HG02798 (cell line): ENCODE measurements around the gene TMEM200B.
"Not testable (repeated sequence)": the region's sequence is repeated elsewhere in the genome, so short reads cannot be mapped to it uniquely, and the experiment has no call there.

Experiments
- ATAC-seq: cut with Tn5 transposase; IDR thresholded peaks from one replicate; pipeline ENCODE4 v1.9.1; 2021; ENCODE audit warnings: mild to moderate bottlenecking; ENCODE audit not compliant: unreplicated experiment, poor library complexity

TMEM200B gene

GRCh38 chr1:29123887-29124365 is at the start of gene TMEM200B:
TSS of gene TMEM200B (minus strand) at chr1:29123903. CDS start at chr1:29121828, 2,075 bp downstream.
- no peak for ATAC-seq

DNA sequence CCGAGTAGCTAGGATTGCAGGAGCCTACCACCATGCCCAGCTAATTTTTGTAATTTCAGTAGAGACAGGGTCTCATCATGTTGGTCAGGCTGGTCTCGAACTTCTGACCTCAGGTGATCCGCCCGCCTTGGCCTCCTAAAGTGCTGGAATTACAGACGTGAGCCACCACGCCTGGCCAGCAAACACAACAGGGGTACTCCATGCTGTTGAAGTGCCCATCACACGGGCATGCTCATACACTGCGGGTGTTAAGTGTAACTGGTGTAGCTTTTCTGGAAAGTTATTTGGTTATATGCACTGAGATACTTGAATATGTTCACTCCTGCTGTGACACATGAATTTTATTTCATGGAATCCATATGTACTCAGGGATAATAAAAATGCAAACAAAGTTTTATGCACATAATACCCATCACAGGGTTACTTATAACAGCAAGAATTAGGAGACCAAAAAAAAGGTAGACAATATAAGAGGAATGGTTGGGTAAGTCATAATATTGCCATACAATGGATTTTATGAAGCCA is 48.8 kb upstream of the TMEM200B start:
- no peak for ATAC-seq

DNA sequence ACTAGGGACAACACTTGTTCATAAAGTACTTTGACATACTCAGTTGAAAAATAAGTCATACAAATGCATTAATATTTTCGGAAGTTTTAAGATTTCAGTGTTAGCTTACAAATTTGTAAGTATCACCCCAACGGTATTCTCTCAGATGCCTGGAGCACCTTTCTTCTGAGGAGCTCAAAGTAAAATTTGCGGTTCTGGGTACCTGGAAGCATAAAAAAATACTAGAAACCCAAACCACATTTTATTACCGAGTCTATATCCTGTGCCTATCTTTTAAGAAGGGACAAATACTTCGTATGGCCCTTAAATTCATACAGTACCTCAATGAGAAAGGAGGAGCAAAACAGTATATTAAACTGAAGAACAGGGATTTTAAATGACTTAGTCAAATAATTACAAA is 47.8 kb upstream of the TMEM200B start:
- no peak for ATAC-seq

DNA sequence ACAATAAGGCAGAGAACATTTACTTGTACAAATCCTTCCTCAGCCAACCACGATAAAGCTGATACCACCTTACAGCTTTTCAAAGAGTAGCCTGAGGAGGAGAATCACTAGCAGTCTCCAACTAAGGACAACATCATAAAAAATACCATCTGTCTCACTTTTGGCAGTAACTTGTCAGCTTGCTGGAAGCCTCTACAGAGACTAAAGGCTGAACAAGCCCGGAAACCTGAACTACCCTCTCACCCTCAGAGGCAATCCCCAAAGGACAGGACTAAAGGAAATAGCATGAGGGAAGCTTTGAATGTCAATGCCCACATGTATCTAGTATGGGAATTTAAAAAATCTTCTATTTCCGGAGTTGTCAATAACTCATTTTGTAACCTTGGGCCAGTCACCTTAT is 47.4 kb upstream of the TMEM200B start:
- ATAC-seq: no peak

DNA sequence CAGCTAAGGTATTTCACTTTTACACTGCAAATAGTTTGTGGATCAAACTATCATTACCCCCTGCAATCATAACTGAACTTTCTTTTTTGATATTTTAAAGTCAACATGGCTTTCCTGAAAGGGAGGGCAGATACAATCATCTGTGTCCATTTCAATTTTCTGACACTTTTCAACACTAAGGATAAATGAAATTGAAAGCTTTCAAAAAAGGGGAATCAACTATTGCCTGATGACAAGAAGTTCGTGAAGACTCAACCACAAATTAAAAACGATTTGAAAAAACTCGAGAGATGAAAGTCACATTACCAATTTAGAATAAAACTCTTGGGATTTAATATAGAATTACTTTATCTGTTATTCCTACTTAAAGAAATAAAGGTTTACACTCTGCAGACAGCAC is 46.3 kb upstream of the TMEM200B start:
- ATAC-seq: no peak

DNA sequence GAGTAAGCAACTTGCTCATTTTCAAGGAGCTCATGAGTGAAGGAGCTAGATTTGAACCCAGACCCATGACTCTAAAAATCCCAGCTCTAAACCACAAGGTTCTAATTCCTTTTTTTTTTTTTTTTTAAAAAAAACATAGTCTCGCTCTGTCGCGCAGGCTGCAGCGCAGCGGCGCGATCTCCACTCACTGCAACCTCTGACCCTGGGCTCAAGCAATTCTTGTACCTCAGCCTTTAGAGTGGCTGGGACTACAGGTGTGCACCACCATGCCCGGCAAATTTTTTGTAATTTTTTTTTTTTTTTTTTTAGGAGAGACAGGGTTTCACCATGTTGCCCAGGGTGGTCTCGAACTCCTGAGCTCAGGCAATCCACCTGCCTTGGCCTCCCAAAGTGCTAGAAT is 44.2 kb upstream of the TMEM200B start:
- ATAC-seq: no peak

DNA sequence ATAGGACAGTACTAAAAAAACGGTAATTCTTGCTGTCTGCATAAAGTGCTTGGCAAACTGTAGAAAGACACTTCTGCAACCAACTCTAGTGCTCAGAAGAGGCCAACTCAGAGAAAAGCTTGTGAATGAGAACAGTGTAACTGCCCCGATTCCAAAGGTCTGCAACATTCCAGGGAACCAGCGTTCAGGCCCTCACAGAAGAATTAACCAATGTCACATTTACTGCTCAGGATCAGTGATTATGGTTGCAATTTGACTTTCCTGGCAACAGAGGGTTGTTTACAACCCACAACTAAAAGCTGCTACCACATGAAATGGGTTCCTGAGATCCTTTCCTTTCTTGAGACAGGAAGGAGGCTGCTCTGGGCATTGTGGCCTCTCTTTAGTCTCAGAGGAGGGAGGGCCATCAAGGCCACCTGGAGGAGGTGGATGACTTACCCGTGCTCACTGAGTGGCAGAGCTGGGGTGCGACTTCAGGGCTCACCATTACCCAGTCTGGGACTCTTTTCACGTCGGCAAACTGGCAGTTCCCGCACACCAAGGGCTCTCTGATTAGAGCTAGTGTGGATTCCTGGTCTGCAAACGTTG is 42.7 kb upstream of the TMEM200B start:
- no peak for ATAC-seq

GRCh38 chr1:29164588-29164987 is 40.9 kb upstream of the TMEM200B start:
- no peak for ATAC-seq

DNA sequence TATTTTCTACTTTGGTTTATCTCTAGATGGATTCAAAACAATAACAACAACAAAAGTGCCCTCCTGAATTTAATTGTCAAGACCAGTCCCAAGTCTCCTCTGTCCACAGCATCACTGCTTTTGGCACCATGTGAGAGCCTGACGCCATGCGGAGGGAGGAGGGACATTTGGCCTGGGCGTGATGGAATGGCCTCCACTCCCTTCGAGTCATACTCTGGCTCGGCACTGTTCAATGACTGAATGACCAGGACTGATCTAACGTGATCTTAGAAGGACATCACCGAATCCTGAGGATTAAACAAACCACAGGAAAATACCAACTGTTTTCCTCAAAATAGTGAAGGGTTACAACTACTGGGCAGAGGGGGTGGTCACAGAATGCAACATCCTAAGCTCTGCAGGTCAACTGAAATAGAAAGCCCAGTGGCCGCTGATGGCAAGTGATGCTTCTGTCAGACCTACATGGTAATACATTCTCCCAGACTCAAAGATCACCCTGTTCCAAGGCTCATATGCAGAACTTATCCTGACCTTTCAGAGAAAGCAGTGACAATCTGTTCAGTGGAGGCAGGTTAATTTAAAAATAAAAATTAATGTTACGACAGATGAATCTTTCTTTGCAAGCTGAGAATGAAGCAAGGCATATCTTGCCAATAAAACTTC is 38.9 kb upstream of the TMEM200B start:
- no peak for ATAC-seq

- ATAC-seq: no peak
Measured at GRCh38 chr1:29162025-29162424, 38.3 kb upstream of the TMEM200B start.

- no peak for ATAC-seq
Measured at GRCh38 chr1:29159773-29160172, 36.1 kb upstream of the TMEM200B start.

- ATAC-seq: no peak
Measured at GRCh38 chr1:29157269-29157601, 33.5 kb upstream of the TMEM200B start.

- no peak for ATAC-seq
Measured at GRCh38 chr1:29156543-29157268, 33.0 kb upstream of the TMEM200B start.

DNA sequence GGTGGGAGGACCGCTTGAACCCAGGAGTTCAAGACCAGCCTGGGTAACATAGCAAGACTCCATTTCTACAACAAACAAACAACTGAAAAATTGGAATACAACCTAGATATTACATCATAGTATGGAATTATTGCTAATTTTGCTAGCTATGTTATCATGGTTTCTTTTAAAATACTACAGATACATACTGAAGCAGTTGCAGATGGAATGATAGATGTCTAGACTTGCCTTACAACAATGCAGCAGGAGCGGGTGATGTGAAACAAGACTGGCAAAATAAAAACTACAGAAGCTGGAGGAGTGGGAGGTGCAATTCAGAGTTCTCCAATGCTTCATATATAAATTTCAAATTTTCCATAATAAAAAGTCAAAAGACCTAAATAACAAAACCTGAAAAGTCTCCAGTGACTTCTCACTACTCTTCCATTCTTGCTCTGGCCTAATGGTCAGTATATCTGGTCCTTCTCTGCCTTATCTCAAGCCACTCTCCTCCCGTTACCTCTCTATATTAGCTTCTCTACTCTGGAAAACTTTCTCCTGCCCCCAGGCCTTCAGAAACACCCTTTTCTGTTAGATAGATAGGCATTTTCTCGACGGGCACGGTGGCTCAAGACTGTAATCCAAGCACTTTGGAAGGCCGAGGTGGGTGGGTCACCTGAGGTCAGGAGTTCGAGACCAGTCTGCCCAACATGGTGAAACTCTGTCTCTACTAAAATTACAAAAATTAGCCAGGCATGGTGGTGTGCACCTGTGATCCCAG is 28.5 kb upstream of the TMEM200B start:
- ATAC-seq: no peak

GRCh38 chr1:29150346-29150745 is 26.6 kb upstream of the TMEM200B start:
- not testable (repeated sequence) for ATAC-seq

GRCh38 chr1:29148656-29149491 is 25.2 kb upstream of the TMEM200B start:
- no peak for ATAC-seq

GRCh38 chr1:29145739-29146437 is 22.2 kb upstream of the TMEM200B start:
- ATAC-seq: no peak

GRCh38 chr1:29144178-29144577 is 20.5 kb upstream of the TMEM200B start:
- ATAC-seq: no peak

DNA sequence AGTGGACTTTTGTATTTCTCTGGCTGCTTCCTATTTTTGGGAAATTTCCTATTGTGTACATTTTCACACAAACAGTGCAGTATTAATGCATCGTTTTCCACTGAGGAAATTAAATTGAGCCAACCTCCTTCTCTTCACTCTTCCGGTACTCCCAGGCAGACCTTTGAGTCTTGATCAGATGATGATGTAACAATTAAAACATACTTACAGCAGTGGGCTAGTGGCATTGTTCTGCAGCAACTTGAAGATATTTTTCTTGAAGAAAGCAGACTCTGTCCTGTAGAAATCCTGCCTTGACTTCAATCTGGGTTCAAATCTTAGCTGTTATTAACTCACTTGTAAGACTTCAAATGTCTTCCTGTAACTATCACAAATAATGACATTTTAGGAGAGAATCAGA is 19.0 kb upstream of the TMEM200B start:
- no peak for ATAC-seq
